Measurements from ENCODE around the gene MGA. TPM values are rescaled to one million over a fixed set of nuclear protein-coding genes. Genes with fewer than 3 reads are reported as not detected.

The MGA gene
- total and polyA plus RNA-seq, 2 donors (not counting 3 experiments of a cell fraction or from before 2014, with no cell fraction given): 4.1 to 36.5 TPM

GRCh38 chr15:41772720-41773331, 112.6 kb downstream of the MGA start:
- ChIA-PET CTCF (interaction anchor here (0.5 to 13.5 kb wide), 32 partner anchors 8 to 311 kb away, joined by 3 to 754 read pairs (median 4); partner anchors contain the start of gene MGA), POLR2A (interaction anchor here (0.6 to 1.7 kb wide), 3 partner anchors 12 to 38 kb away, joined by 3 to 9 read pairs (median 6); no protein-coding TSS in a partner anchor)
- Histone ChIP-seq H3K9me1 (replicated peaks; ENCODE audit: control insufficient read depth, extremely low read depth, insufficient read depth, low read length) (no peaks in the 10 kb centered on the region), H3K9ac (replicated peaks; ENCODE audit: extremely low read depth, insufficient read depth, low read length) (no peak overlapping the region), H4K20me1 (replicated peaks; ENCODE audit: control insufficient read depth, extremely low read depth, insufficient read depth, low read length) (no peaks in the 10 kb centered on the region), H3K4me3 (replicated peaks in 1 of 3; ENCODE audit: insufficient read depth in 1 of 3, low read depth in 1 of 3, low read length in 3 of 3) (no peak overlapping the region), H3K4me2 (ENCODE audit: insufficient read depth, low read length) (no peak overlapping the region), H2AFZ (ENCODE audit: low read depth, low read length) (no peak overlapping the region), H3K27me3 (ENCODE audit: control insufficient read depth in 2 of 2, insufficient read depth in 2 of 2, low read length in 2 of 2) (no peaks in the 10 kb centered on the region), H3K9me3 (replicated peaks; ENCODE audit: control insufficient read depth, insufficient read depth, low read length) (no peaks in the 10 kb centered on the region), H3K4me1 (ENCODE audit: control insufficient read depth, extremely low read depth, insufficient read depth, low read length) (peaks cover 40% of the 10 kb centered on the region), H3K36me3 (ENCODE audit: control insufficient read depth in 2 of 2, extremely low read depth in 1 of 2, insufficient read depth in 2 of 2, low read length in 2 of 2) (no peaks in the 10 kb centered on the region), H3K27ac (ENCODE audit: insufficient read depth, low read depth, low read length) (no peak overlapping the region), H3K79me2 (ENCODE audit: control insufficient read depth, insufficient read depth, low read length) (peaks cover 26% of the 10 kb centered on the region)
- intact Hi-C loops (cut with micrococcal nuclease): loop anchor here (1.0 to 5.0 kb wide), 4 partner anchors 131 to 306 kb away; partner anchors contain the start of gene EHD4
- peak; percentile 71 to 82 for TF ChIP-seq CTCF (IDR thresholded peaks at IDR 0.05; ENCODE audit: extremely low read depth in 1 of 2, insufficient read depth in 1 of 2, low read depth in 1 of 2, low read length in 2 of 2)
- no peak for TF ChIP-seq MAX (IDR thresholded peaks at IDR 0.05; ENCODE audit: insufficient read depth, insufficient read length)
- FAIRE-seq (peak; percentile 79), DNase-seq (ENCODE audit: low read depth, low spot score) (peak; percentile 80)
- dilution Hi-C loops (cut with MboI; ENCODE audit: extremely low pct_ligation_motif_present, low sequenced_read_pairs): no loop called here
- BruUV-seq (replicated peaks): no TSS peak

GRCh38 chr15:41773332-41773728, 113.1 kb downstream of the MGA start:
- intact Hi-C loops (cut with micrococcal nuclease): loop anchor here (5.0 kb wide), 3 partner anchors 199 to 306 kb away; partner anchors contain the start of gene EHD4
- no peak overlapping the region for H3K9ac ChIP-seq (replicated peaks; ENCODE audit: extremely low read depth, insufficient read depth, low read length)
- BruUV-seq (replicated peaks): no TSS peak
- H3K4me1 ChIP-seq (ENCODE audit: control insufficient read depth, extremely low read depth, insufficient read depth, low read length): peaks cover 46% of the 10 kb centered on the region
- H3K36me3 ChIP-seq (ENCODE audit: control insufficient read depth in 2 of 2, extremely low read depth in 1 of 2, insufficient read depth in 2 of 2, low read length in 2 of 2): no peaks in the 10 kb centered on the region
- no peaks in the 10 kb centered on the region for H4K20me1 ChIP-seq (replicated peaks; ENCODE audit: control insufficient read depth, extremely low read depth, insufficient read depth, low read length)
- H3K9me3 ChIP-seq (replicated peaks; ENCODE audit: control insufficient read depth, insufficient read depth, low read length): no peaks in the 10 kb centered on the region
- H2AFZ ChIP-seq (ENCODE audit: low read depth, low read length): no peak overlapping the region
- ChIA-PET POLR2A (interaction anchor here (1.0 to 1.7 kb wide), 5 partner anchors 18 to 37 kb away, joined by 3 to 9 read pairs (median 4); no protein-coding TSS in a partner anchor), CTCF (interaction anchor here (0.5 to 13.5 kb wide), 33 partner anchors 9 to 311 kb away, joined by 3 to 754 read pairs (median 4); partner anchors contain the start of gene MGA)
- H3K4me2 ChIP-seq (ENCODE audit: insufficient read depth, low read length): peak overlapping the region; percentile 67
- H3K27me3 ChIP-seq (ENCODE audit: control insufficient read depth in 2 of 2, insufficient read depth in 2 of 2, low read length in 2 of 2): no peaks in the 10 kb centered on the region
- H3K79me2 ChIP-seq (ENCODE audit: control insufficient read depth, insufficient read depth, low read length): peaks cover 29% of the 10 kb centered on the region
- no peaks in the 10 kb centered on the region for H3K9me1 ChIP-seq (replicated peaks; ENCODE audit: control insufficient read depth, extremely low read depth, insufficient read depth, low read length)
- TF ChIP-seq GATA2 (IDR thresholded peaks at IDR 0.05; ENCODE audit: insufficient read depth, insufficient read length, low read depth, low read length): no peak
- TF ChIP-seq JUN (IDR thresholded peaks at IDR 0.05; ENCODE audit: borderline replicate concordance, insufficient read depth, insufficient read length, low read depth): no peak
- TF ChIP-seq MAX (IDR thresholded peaks at IDR 0.05; ENCODE audit: insufficient read depth, insufficient read length): no peak
- no peak for TF ChIP-seq POLR2AphosphoS5 (IDR thresholded peaks at IDR 0.05; ENCODE audit: insufficient read depth, low read depth, low read length)
- TF ChIP-seq CTCF (IDR thresholded peaks at IDR 0.05; ENCODE audit: extremely low read depth in 1 of 2, insufficient read depth in 1 of 2, low read depth in 1 of 2, low read length in 2 of 2): no peak
- no peak for TF ChIP-seq POLR2A (IDR thresholded peaks at IDR 0.05; ENCODE audit: low read depth, low read length)
- TF ChIP-seq MYC (IDR thresholded peaks at IDR 0.05; ENCODE audit: low read depth, low read length): no peak
- TF ChIP-seq EZH2 (IDR thresholded peaks at IDR 0.05; ENCODE audit: borderline replicate concordance, low read depth, low read length, severe bottlenecking): no peak
- no peak for TF ChIP-seq FOS (IDR thresholded peaks at IDR 0.05; ENCODE audit: borderline replicate concordance, insufficient read depth, low read length)
- DNase-seq (ENCODE audit: low read depth, low spot score) (no peak), FAIRE-seq (no peak)
- H3K4me3 ChIP-seq (replicated peaks in 1 of 3; ENCODE audit: insufficient read depth in 1 of 3, low read depth in 1 of 3, low read length in 3 of 3): peak overlapping the region in 1 of 3 experiments; percentile 55
- H3K27ac ChIP-seq (ENCODE audit: insufficient read depth, low read depth, low read length): peak overlapping the region; percentile 48
- dilution Hi-C loops (cut with MboI; ENCODE audit: extremely low pct_ligation_motif_present, low sequenced_read_pairs): no loop called here

All from endothelial cell of umbilical vein (primary cell).